Left forelimb (tissue), 1 donor: ENCODE measurements around the gene SLC37A1.
"Not testable (repeated sequence)": the region's sequence is repeated elsewhere in the genome, so short reads cannot be mapped to it uniquely, and the experiment has no call there.

Experiments used
- DNase-seq: peaks from one replicate; pipeline ENCODE4 v3.0.0-alpha.2; 2018; ENCODE audit warnings: low spot score

The SLC37A1 gene

GRCh38 chr21:42513151-42513984 is at the start of gene SLC37A1:
Gene SLC37A1, plus strand, starts transcription at chr21:42513852. Its CDS starts 4,603 bp downstream, at chr21:42518455.
- no peak for DNase-seq

GRCh38 chr21:42463861-42464515 is 49.7 kb upstream of the SLC37A1 start:
- peak; percentile 57 for DNase-seq

- peak; percentile 44 for DNase-seq
Observed at GRCh38 chr21:42465008-42465802, 48.4 kb upstream of the SLC37A1 start.

- DNase-seq: no peak
Observed at GRCh38 chr21:42465803-42466127, 47.9 kb upstream of the SLC37A1 start.

- peak; percentile 23 for DNase-seq
Observed at GRCh38 chr21:42466700-42467099, 47.0 kb upstream of the SLC37A1 start.

- DNase-seq: peak; percentile 64
Observed at GRCh38 chr21:42467140-42467983, 46.3 kb upstream of the SLC37A1 start.

GRCh38 chr21:42468491-42469131 is 45.0 kb upstream of the SLC37A1 start:
- no peak for DNase-seq

- DNase-seq: peak; percentile 8
Observed at GRCh38 chr21:42469272-42469671, 44.4 kb upstream of the SLC37A1 start.

GRCh38 chr21:42469726-42470125 is 43.9 kb upstream of the SLC37A1 start:
- not testable (repeated sequence) for DNase-seq

GRCh38 chr21:42471206-42471605 is 42.4 kb upstream of the SLC37A1 start:
- DNase-seq: peak; percentile 8

GRCh38 chr21:42471716-42472330 is 41.8 kb upstream of the SLC37A1 start:
- peak; percentile 23 for DNase-seq

- DNase-seq: no peak
Observed at GRCh38 chr21:42472521-42472920, 41.1 kb upstream of the SLC37A1 start.

GRCh38 chr21:42473498-42474042 is 40.1 kb upstream of the SLC37A1 start:
- DNase-seq: no peak

- DNase-seq: no peak
Observed at GRCh38 chr21:42474043-42474831, 39.4 kb upstream of the SLC37A1 start.

GRCh38 chr21:42475036-42475435 is 38.6 kb upstream of the SLC37A1 start:
- no peak for DNase-seq

GRCh38 chr21:42475526-42476387 is 37.9 kb upstream of the SLC37A1 start:
- no peak for DNase-seq

GRCh38 chr21:42476388-42477331 is 37.0 kb upstream of the SLC37A1 start:
- DNase-seq: no peak
